Nucleus accumbens (tissue), 56 donors: ENCODE measurements around the gene FUCA2.
"Not testable (repeated sequence)": the region's sequence is repeated elsewhere in the genome, so short reads cannot be mapped to it uniquely, and the experiment has no call there.

Experiments
- DNase-seq, 56 donors: peaks; one replicate each; lab custom pipeline; 2025; lab: John Stamatoyannopoulos, UW

The FUCA2 gene

GRCh38 chr6:143449082-143449713 lies 62.3 kb downstream of the FUCA2 start:
- DNase-seq = no peak

- not testable (repeated sequence) for DNase-seq
Observed at GRCh38 chr6:143447865-143448264, 63.7 kb downstream of the FUCA2 start.
